Embryonic facial prominence (tissue), 1 donor: ENCODE data around the gene GADD45B.
A peak's percentile ranks its signal among the peaks of the same experiment; 100 is the strongest.

ENCODE experiments used
- DNase-seq: peaks from one replicate; pipeline ENCODE4 v3.0.0-alpha.2; 2016; ENCODE audit errors: extremely low spot score

The GADD45B gene

GRCh38 chr19:2475702-2476450, at the start of gene GADD45B:
GADD45B (plus strand) TSS chr19:2476127; CDS start chr19:2476359, 232 bp downstream.
- peak; percentile 97 for DNase-seq

DNA sequence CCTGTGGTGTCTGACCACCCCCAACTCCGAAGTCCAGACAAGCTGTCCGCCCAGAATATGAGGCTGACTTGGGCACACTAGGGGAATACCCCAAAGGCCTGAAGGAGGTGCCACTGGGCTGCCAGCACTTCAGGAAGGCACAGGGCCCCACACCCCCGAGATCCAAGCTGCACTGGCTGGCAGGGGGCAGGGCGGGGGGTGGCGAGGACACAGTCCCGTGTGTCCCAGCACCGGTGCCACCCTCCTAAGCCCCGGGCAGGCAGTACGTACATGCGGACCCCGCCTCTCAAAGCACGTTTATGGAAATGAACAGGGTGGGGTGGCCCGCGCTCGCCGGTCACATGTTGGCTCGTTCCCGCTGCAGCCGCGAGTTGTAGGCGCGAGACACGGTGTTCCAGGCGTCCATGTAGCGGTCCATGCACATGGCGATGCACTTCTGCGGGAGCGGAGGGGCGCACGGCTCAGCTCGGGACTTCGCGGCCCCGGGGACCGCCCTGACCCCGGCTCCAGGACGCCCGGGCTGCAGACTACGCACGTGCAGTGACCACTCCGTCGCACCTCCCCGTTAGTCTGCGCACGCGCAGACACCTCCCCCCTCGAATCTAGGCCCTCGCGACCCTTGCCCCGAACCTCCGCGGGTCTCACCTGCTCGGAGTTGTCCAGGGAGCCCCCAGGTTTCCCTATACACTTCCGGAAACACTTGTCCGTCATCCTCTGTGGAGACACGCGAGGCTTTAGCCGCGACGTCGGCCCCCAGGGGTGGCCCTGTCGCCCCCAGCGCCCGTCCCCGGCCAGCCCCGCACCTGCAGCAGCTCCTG, 49.1 kb upstream of the GADD45B start:
- DNase-seq = no peak

GRCh38 chr19:2427429-2428320, 48.3 kb upstream of the GADD45B start, which contains the start of gene TIMM13:
TIMM13 (minus strand) TSS chr19:2427586; CDS start chr19:2427533, 53 bp downstream.
- DNase-seq = peak; percentile 94

DNA sequence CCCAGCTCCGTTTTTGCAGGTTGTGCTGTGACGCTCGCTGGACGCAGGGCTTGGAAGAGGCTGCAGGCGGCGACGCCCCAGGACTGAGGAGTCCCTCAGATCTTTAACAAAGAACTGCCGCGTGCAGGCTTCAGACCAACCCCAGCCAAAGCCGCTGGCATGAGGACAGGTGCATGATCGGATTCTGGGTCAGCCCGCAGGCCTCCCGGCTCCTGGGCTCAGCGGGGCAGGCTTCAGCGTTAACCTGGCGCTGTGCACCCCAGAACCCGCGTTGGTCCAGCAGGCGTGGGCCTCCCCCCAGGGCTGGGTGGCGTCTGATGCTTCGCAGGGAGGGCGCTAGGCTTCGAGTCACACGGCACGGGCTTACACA, 47.6 kb upstream of the GADD45B start:
- no peak for DNase-seq

GRCh38 chr19:2428756-2429711, 46.9 kb upstream of the GADD45B start:
- no peak for DNase-seq

GRCh38 chr19:2429917-2430535, 45.9 kb upstream of the GADD45B start:
- no peak for DNase-seq

DNA sequence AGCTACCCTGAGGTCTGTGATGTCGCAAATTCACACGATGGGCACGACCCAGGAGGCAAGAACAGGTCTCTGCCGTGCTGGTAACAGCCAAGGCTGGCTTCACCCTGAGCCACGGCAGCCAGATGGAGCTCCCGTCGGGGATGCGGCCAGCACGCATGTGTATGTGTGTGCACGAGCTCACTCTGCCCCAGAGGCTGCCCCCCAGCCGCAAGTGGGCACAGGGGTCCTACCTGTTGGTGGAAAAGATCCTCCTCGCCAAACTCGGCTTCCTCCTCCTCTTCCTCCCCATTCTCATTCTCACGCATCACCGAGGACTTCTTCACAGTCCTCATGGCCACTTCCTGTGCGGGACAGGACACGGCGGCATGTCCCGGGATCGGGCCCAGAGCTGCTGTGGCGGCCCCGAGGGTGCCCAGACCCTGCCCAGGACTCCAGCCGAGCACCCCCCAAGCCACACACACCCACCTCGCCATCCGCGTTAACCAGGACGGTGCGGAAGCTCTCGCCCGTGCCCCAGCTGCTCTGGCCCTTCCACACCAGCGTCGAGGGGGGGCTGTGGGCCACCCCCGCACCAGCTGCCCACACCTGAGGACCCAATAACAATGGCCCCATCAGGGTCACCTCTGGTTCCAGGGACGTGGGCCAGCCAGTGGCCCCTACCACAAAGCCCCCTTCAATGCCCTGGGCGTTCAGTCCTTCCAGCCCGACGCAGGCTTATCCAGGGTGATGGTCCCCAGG, 44.4 kb upstream of the GADD45B start:
- DNase-seq = no peak

- DNase-seq = no peak
These were observed 43.6 kb upstream of the GADD45B start for GRCh38 chr19:2432131-2432848.

DNA sequence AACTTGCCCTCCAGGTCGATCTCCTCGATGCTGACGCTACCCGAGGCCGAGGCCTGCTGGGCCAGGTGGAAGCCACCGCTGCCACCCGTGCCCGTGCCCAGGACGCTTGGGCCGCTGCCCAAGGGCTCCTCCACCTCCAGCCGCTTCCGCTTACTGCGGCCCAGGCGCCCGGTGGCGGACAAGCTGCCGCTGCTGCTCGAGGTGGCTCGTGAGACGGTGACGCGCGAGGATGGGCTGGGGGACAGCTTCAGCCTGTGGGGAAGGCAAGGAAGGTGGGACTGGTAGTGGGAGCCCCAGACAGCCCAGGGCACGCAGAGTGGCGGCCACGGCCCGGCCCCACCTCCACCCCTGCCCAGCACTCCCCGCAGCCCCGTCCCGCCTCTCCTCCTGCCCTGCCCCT, 42.1 kb upstream of the GADD45B start:
- no peak for DNase-seq

- DNase-seq = no peak
These were observed 41.7 kb upstream of the GADD45B start for GRCh38 chr19:2434267-2434666.

DNA sequence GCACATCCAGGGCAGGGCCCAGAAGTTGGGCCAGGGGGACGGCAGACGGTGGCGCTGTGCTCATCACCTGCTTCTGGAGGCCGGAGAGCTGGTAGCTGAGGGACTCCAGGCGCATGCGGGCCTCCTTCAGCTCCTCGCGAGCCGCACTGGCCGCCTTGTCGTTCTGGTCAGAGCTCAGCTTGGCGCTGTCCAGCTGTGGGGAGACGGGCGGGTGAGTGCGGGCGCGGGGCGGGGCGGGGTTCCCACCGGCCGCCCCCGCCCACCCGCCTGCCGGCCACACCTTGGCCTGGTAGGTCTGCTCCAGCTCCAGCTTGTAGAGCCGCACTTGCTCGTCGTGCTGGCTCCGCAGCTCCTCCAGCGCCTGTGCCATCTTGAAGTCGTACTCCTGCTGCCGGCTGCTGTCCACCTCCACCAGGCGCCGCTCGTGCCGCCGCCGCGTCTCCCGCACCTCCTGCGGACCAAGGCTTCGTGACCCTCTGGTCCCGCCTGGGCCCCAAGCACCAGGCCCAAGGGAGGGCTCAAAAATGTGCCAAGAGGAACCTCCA, 41.1 kb upstream of the GADD45B start:
- DNase-seq = no peak

DNA sequence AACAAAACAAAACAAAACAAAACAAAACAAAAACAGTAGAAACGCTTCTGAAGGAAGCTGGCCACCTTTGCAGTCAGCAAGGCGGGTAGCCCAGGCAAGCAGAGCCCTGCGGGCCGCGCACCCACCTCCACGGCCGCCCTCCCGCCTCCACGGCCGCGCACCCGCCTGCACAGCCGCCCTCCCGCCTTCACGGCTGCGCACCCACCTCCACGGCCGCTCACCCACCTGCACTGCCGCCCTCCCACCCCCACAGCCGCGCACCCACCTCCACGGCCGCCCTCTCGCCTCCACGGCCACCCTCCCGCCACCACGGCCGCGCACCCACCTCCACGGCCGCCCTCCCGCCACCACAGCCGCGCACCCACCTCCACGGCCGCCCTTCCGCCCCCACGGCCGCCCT, 39.5 kb upstream of the GADD45B start:
- no peak for DNase-seq

DNA sequence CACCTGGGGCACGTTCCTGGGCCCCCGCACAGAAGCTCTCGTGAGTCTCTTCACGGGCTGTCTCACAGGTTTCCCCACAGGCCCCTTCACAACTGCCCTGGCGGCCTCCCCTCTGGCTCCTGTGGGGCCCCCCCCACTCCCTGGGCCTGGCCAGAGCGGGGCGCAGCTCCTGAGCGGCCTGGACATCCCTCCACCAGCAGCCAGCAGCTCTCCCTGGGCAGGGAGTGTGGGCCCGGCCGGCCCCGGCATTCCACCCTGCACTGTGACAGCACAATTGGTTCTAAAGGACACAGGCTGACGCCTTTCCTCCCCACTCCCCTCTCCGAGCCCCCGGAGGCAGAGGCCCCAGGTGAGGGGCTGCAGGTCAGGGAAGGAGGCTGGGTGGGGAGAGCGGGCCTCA, 39.0 kb upstream of the GADD45B start:
- no peak for DNase-seq

DNA sequence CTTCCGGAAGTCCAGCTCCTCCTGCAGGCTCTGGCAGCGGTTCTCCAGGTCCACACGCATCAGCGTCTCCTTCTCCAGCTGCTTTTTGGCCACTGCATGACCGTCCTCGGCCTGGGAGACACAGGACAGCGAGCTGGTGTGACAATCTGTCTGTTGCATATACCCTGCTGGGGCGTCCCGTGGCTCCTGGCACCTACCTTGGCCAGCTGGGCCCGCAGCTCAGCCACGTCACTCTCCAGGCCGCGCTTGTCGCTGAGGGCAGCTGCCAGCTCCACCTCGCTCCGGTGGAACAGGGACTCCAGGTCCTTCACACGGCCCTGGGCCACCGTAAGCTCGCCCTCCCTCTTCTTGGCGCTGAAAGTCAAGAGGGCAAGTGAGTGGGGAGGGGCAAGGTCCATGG, 37.7 kb upstream of the GADD45B start:
- DNase-seq = no peak

DNA sequence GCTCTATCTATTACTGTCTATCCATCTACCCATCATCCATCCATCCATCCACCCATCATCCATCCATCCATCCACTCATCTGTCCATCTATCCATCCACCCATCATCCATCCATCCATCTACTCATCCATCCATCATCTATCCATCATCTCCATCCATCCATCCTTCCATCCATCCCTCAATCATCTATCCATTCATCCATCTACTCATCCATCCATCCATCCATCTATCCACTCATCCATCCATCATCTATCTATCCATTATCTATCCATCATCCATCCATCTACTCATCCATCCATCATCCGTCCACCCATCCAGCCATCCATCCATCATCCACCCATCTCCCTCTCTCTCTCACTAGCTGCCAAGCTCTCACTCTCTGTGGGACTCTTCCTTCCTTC, 35.4 kb upstream of the GADD45B start:
- no peak for DNase-seq

GRCh38 chr19:2441096-2441752, 34.7 kb upstream of the GADD45B start:
- DNase-seq = no peak

DNA sequence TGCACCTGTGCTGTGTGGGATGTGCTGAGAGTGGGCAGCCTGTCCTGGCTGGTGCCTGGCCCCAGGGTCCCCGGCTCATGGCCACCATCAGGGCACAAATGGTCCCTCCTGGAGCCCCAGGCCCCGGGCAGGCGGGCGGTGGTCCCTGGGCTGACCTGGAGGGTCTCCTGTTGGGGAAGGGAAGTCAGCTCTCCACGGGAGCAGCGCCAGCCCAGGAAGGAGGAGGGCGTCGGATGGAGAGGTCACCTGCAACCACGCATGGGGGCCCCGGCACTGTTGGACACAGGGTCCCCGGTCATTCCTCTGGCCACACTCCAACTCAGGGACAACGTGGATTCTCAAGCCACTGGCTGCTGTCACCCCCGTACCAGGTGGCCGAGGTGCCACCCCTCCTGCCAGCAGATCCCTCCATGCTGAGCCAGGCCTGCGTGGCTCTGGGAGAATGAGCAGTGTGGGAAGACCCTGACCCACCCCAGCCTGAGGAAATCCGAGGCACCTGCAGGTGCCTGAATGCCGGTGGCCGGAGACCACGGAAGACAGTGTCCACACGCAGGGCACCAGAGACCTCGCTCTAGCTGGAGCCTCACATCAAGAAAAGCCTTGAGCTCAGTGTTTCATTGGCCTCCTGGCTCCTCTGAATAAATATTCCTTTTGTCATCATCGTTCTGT, 32.7 kb upstream of the GADD45B start:
- no peak for DNase-seq

GRCh38 chr19:2443785-2444182, 32.1 kb upstream of the GADD45B start:
- DNase-seq = no peak
